Panc1 (cell line): ENCODE results near the gene THSD7A. TPM values are rescaled to one million over a fixed set of nuclear protein-coding genes. Genes with fewer than 3 reads are reported as not detected.

Experiments used
- ATAC-seq: fragments of 200-7000 bp; cut with Tn5 transposase; 2 replicates; pipeline ENCODE4 v1.9.1; 2020; ENCODE audit warnings: mild to moderate bottlenecking, moderate library complexity
- BruUV-seq: library from RNA; stranded (reverse); fragments of 400-500 nt; replicated peaks from 2 replicates; lab custom pipeline; 2021; lab: Mats Ljungman, UMichigan
- CTCF ChIA-PET: fragments of 300-600 bp; sonication (Branson Sonifier 250); formaldehyde crosslinking; loops from one replicate; lab custom pipeline; 2022; ENCODE audit warnings: antibody characterized with exemption; lab: Charles Lee
- POLR2A ChIA-PET: fragments of 300-600 bp; sonication (Branson Sonifier 250); formaldehyde crosslinking; loops from one replicate; lab custom pipeline; 2022; ENCODE audit warnings: antibody characterized with exemption; lab: Charles Lee
- DNase-seq: peaks from one replicate; pipeline ENCODE4 v3.0.0-alpha.2; 2010; ENCODE audit warnings: low read depth, low spot score
- H3K27ac ChIP-seq: 2 replicates; pipeline ENCODE4 v1.5.1; 2011; ENCODE audit warnings: mild to moderate bottlenecking, low read length, inconsistent platforms
- H3K27me3 ChIP-seq: fragments of 200-500 bp; sonication (Bioruptor generic); 2 replicates; pipeline ENCODE4 v1.6.0; 2014; ENCODE audit warnings: low read length, inconsistent platforms; ENCODE audit not compliant: control insufficient read depth, insufficient read depth
- H3K36me3 ChIP-seq: fragments of 200-500 bp; sonication (Bioruptor generic); 2 replicates; pipeline ENCODE4 v1.5.1; 2014; ENCODE audit warnings: inconsistent platforms, mild to moderate bottlenecking, low read length, moderate library complexity; ENCODE audit not compliant: control insufficient read depth, insufficient read depth
- H3K4me1 ChIP-seq: 2 replicates; pipeline ENCODE4 v1.5.1; 2011; ENCODE audit warnings: inconsistent platforms, mild to moderate bottlenecking, low read length, moderate library complexity; ENCODE audit not compliant: control insufficient read depth, insufficient read depth
- H3K4me3 ChIP-seq, 2 experiments: 2 replicates each; pipeline ENCODE4 v1.5.1; 2011 to 2012; ENCODE audit warnings: low read depth in 2 of 2, low read length in 2 of 2, mild to moderate bottlenecking in 2 of 2, inconsistent platforms in 1 of 2, moderate library complexity in 1 of 2
- H3K9me3 ChIP-seq: fragments of 200-500 bp; sonication (Bioruptor generic); 2 replicates; pipeline ENCODE4 v1.5.1; 2014; ENCODE audit warnings: low read depth, mild to moderate bottlenecking, inconsistent platforms, low read length, moderate library complexity; ENCODE audit not compliant: control insufficient read depth, insufficient read depth
- CTCF ChIP-seq: fragments of 450-650 bp; IDR thresholded peaks from 2 replicates; pipeline ENCODE4 v1.5.1; 2017; ENCODE audit warnings: mild to moderate bottlenecking
- POLR2AphosphoS5 ChIP-seq: IDR thresholded peaks from 2 replicates; pipeline ENCODE4 v1.6.1; 2012; ENCODE audit warnings: mild to moderate bottlenecking, low read depth, low read length, moderate library complexity
- REST ChIP-seq, 2 experiments: IDR thresholded peaks; 2 replicates each; pipeline ENCODE4 v1.6.1; 2011 to 2012; ENCODE audit warnings: low read depth in 2 of 2, control low read depth in 1 of 2, low read length in 1 of 2, mild to moderate bottlenecking in 1 of 2, moderate library complexity in 1 of 2; ENCODE audit not compliant: insufficient read depth in 1 of 2
- SIN3A ChIP-seq: IDR thresholded peaks from 2 replicates; pipeline ENCODE4 v1.6.1; 2012; ENCODE audit warnings: low read depth, mild to moderate bottlenecking, low read length, moderate library complexity, borderline replicate concordance; ENCODE audit not compliant: insufficient read depth
- TCF7L2 ChIP-seq: IDR thresholded peaks from 2 replicates; pipeline ENCODE4 v1.6.1; 2011; ENCODE audit warnings: mild to moderate bottlenecking, low read depth, low read length, inconsistent platforms
- in situ Hi-C: cut with HindIII; loops from 2 replicates; pipeline ENCODE4 v1.10.0; 2016; ENCODE audit warnings: low sequenced_read_pairs, low pct_unique_long_range_greater_than_20kb
- intact Hi-C: fragments of 100-400 bp; cut with micrococcal nuclease; formaldehyde crosslinking; loops from one replicate; pipeline ENCODE4 v1.10.0; 2022; ENCODE audit not compliant: unreplicated experiment
- total RNA-seq: library from RNA; stranded (reverse); gene quantifications from one replicate; pipeline ENCODE4 v1.2.1, GENCODE V29; 2021; ENCODE audit not compliant: unreplicated experiment

THSD7A gene
- total RNA-seq, 1 experiment from 2014 or later, result 38.6 TPM

GRCh38 chr7:11332186-11332864 is 499.7 kb downstream of the THSD7A start:
- POLR2A ChIA-PET, result no interaction called here
- peaks cover 10% of the 10 kb centered on the region for H3K27me3 ChIP-seq
- CTCF ChIA-PET, result no interaction called here
- no peak overlapping the region for H3K4me3 ChIP-seq
- ATAC-seq, result no peak
- no peaks in the 10 kb centered on the region for H3K9me3 ChIP-seq
- no peaks in the 10 kb centered on the region for H3K36me3 ChIP-seq
- intact Hi-C loops (no loop called here), in situ Hi-C loops (no loop called here)
- no peak for TF ChIP-seq REST (IDR thresholded peaks at IDR 0.05; ENCODE audit: insufficient read depth in 1 of 2, low read depth in 2 of 2, low read length in 1 of 2)
- no peak for TF ChIP-seq CTCF
- TF ChIP-seq POLR2AphosphoS5, result no peak
- no peak for TF ChIP-seq TCF7L2
- no peak for TF ChIP-seq SIN3A
- no TSS peak for BruUV-seq
- DNase-seq, result no peak
- H3K4me1 ChIP-seq, result no peaks in the 10 kb centered on the region
- H3K27ac ChIP-seq, result no peak overlapping the region

GRCh38 chr7:11331128-11332102 is 500.6 kb downstream of the THSD7A start:
- in situ Hi-C loops (no loop called here), intact Hi-C loops (no loop called here)
- Histone ChIP-seq H3K4me1 (no peaks in the 10 kb centered on the region), H3K9me3 (no peaks in the 10 kb centered on the region), H3K4me3 (no peak overlapping the region), H3K27me3 (peaks cover 10% of the 10 kb centered on the region), H3K27ac (no peak overlapping the region), H3K36me3 (no peaks in the 10 kb centered on the region)
- POLR2A ChIA-PET, result no interaction called here
- ATAC-seq, result no peak
- no peak for DNase-seq
- CTCF ChIA-PET, result no interaction called here
- no TSS peak for BruUV-seq
- 0 out of 2 replicates have a peak, but pooled peaks have one; percentile 18 for TF ChIP-seq CTCF
- TF ChIP-seq POLR2AphosphoS5, result no peak
